K562 (cell line): ENCODE results near the gene XKR3. TPM values are rescaled to one million over a fixed set of nuclear protein-coding genes. Genes with fewer than 3 reads are reported as not detected.

ENCODE experiments used
- ATAC-seq: fragments of 200-7000 bp; cut with Tn5 transposase; 3 replicates; pipeline ENCODE4 v1.9.1; 2020; ENCODE audit warnings: moderate library complexity
- BruUV-seq: library from RNA; stranded (reverse); fragments of 400-500 nt; replicated peaks from 2 replicates; lab custom pipeline; 2021; lab: Mats Ljungman, UMichigan
- CTCF ChIA-PET: fragments of 300-600 bp; formaldehyde crosslinking; extraction: SDS; loops from one replicate; lab custom pipeline; 2021; ENCODE audit warnings: low intra/inter-chr PET ratio; lab: Yijun Ruan, JAX
- POLR2A ChIA-PET: fragments of 300-600, 350-650 bp; sonication (Branson Sonifier 250); formaldehyde crosslinking; extraction: SDS; loops from one replicate; lab custom pipeline; 2021; ENCODE audit warnings: antibody characterized with exemption, inconsistent platforms; lab: Yijun Ruan, JAX
- DNase-seq, 4 experiments: peaks; one replicate each; pipeline versions ENCODE4 v3.0.0 to v3.0.0-alpha.2; 2011 to 2018; ENCODE audit warnings: low spot score in 3 of 4, mixed read lengths in 3 of 4; ENCODE audit errors: extremely low read depth in 1 of 4
- FAIRE-seq: peaks from 2 replicates; lab custom pipeline; 2011; peaks lifted over from hg19 to GRCh38; lab: Jason Lieb, UNC
- H2AFZ ChIP-seq: 2 replicates; pipeline ENCODE4 v1.6.0; 2011; ENCODE audit warnings: low read depth, low read length, control low read depth, inconsistent platforms
- H3K27ac ChIP-seq: fragments of 200-600 bp; 3 replicates; pipeline ENCODE4 v1.8.0; 2011; ENCODE audit warnings: low read depth, mild to moderate bottlenecking, control low read depth, inconsistent platforms, low read length, moderate library complexity, mixed read lengths; ENCODE audit errors: extremely low read depth
- H3K27me3 ChIP-seq, 2 experiments: fragments of 300-600 bp in 1 of 2; 2 replicates in 1 of 2; 3 replicates in 1 of 2; pipeline versions ENCODE4 v1.6.0 to v1.8.0; 2011; ENCODE audit warnings: inconsistent platforms in 2 of 2, low read length in 2 of 2, mild to moderate bottlenecking in 1 of 2, mixed read lengths in 1 of 2, moderate library complexity in 1 of 2; ENCODE audit not compliant: control insufficient read depth in 2 of 2, insufficient read depth in 2 of 2
- H3K36me3 ChIP-seq: fragments of 300-600 bp; 3 replicates; pipeline ENCODE4 v1.8.0; 2011; ENCODE audit warnings: mild to moderate bottlenecking, low read length, inconsistent platforms; ENCODE audit not compliant: control insufficient read depth, insufficient read depth
- H3K4me1 ChIP-seq, 2 experiments: fragments of 200-600 bp in 1 of 2; replicated peaks in 1 of 2; 2 replicates in 1 of 2; 3 replicates in 1 of 2; pipeline versions ENCODE4 v1.5.1 to v1.8.0; 2011; ENCODE audit warnings: inconsistent platforms in 2 of 2, low read length in 2 of 2, mild to moderate bottlenecking in 1 of 2, mixed read lengths in 1 of 2, moderate library complexity in 1 of 2; ENCODE audit not compliant: control insufficient read depth in 2 of 2, insufficient read depth in 2 of 2
- H3K4me2 ChIP-seq: 2 replicates; pipeline ENCODE4 v1.6.1; 2011; ENCODE audit warnings: low read length, control low read depth, inconsistent platforms, mixed read lengths; ENCODE audit not compliant: insufficient read depth
- H3K4me3 ChIP-seq: fragments of 200-600 bp; sonication (generic), shearing (Covaris generic); 2 replicates; pipeline ENCODE4 v1.5.1; 2016; ENCODE audit warnings: control low read depth, inconsistent platforms
- H3K79me2 ChIP-seq: fragments of 200-600 bp; 3 replicates; pipeline ENCODE4 v1.8.0; 2011; ENCODE audit warnings: low read length, inconsistent platforms; ENCODE audit not compliant: control insufficient read depth, insufficient read depth
- H3K9ac ChIP-seq, 2 experiments: 2 replicates each; pipeline versions ENCODE4 v1.6.0 to v1.6.1; 2011; ENCODE audit warnings: low read depth in 2 of 2, low read length in 2 of 2, control low read depth in 1 of 2, inconsistent platforms in 1 of 2, mild to moderate bottlenecking in 1 of 2, mixed read lengths in 1 of 2; ENCODE audit not compliant: insufficient read depth in 1 of 2
- H3K9me1 ChIP-seq: one replicate; pipeline ENCODE4 v1.6.0; 2011; ENCODE audit warnings: inconsistent platforms, mild to moderate bottlenecking, low read length, moderate library complexity; ENCODE audit not compliant: control insufficient read depth, insufficient read depth
- H3K9me3 ChIP-seq: replicated peaks from 2 replicates; pipeline ENCODE4 v1.5.1; 2011; ENCODE audit warnings: low read depth, low read length, inconsistent platforms; ENCODE audit not compliant: control insufficient read depth, insufficient read depth
- H4K20me1 ChIP-seq: replicated peaks from 2 replicates; pipeline ENCODE4 v1.6.1; 2011; ENCODE audit warnings: low read length, inconsistent platforms, mixed read lengths; ENCODE audit not compliant: control insufficient read depth, insufficient read depth
- CEBPB ChIP-seq: fragments of 450-650 bp; IDR thresholded peaks from 2 replicates; pipeline ENCODE4 v1.6.1; 2016; ENCODE audit warnings: missing genetic modification characterization, missing compliant biosample characterization
- CEBPG ChIP-seq, 3 experiments: fragments of 200-800 bp in 1 of 3; sonication (Bioruptor generic) in 1 of 3; sonication (generic) in 1 of 3; formaldehyde crosslinking in 1 of 3; IDR thresholded peaks in 2 of 3; conservative IDR thresholded peaks in 1 of 3; 2 replicates each; pipeline versions ENCODE4 v1.6.1 to v1.8.0; 2016 to 2022; ENCODE audit warnings: missing compliant biosample characterization in 2 of 3, missing genetic modification characterization in 2 of 3, mild to moderate bottlenecking in 1 of 3, missing genetic modification reagents in 1 of 3
- EHMT2 ChIP-seq: fragments of 450-650 bp; IDR thresholded peaks from 2 replicates; pipeline ENCODE4 v1.6.1; 2018; ENCODE audit warnings: antibody characterized with exemption
- ELF4 ChIP-seq: fragments of 450-650 bp; formaldehyde crosslinking; IDR thresholded peaks from 2 replicates; pipeline ENCODE4 v1.4.0; 2022; ENCODE audit warnings: missing genetic modification characterization
- HNRNPL ChIP-seq: fragments of 200-400 bp; formaldehyde crosslinking; IDR thresholded peaks from 2 replicates; pipeline ENCODE4 v1.6.1; 2017; ENCODE audit warnings: low read depth, mild to moderate bottlenecking, low read length
- RBM17 ChIP-seq: fragments of 200-400 bp; formaldehyde crosslinking; IDR thresholded peaks from 2 replicates; pipeline ENCODE4 v1.6.1; 2017; ENCODE audit warnings: low read depth, mild to moderate bottlenecking, low read length, borderline replicate concordance
- in situ Hi-C: fragments of 300-500 bp; cut with MboI; formaldehyde crosslinking; loops from 4 replicates; pipeline ENCODE4 v1.15.0; 2018; ENCODE audit warnings: inconsistent platforms, mixed read lengths
- intact Hi-C: fragments of 100-400 bp; cut with micrococcal nuclease; formaldehyde crosslinking; loops from 2 replicates; pipeline ENCODE4 v1.14.2; 2022
- polyA plus RNA-seq, 8 experiments: library from polyadenylated mRNA; depleted of rRNA in 4 of 8; stranded (reverse) in 5 of 8; unstranded in 3 of 8; fragments of >200 nt; fragmentation: Nextera tagmentation in 2 of 8; fragmentation: Illumina TruSeq in 1 of 8; extraction: Ambion mirVana in 2 of 8; extraction: Trizol in 1 of 8; gene quantifications; 2 replicates each; pipeline versions ENCODE4 v1.2.1 to v1.2.3, GENCODE V29; 2011 to 2014; ENCODE audit warnings: inconsistent platforms in 1 of 8, missing spikeins in 1 of 8
- total RNA-seq, 7 experiments: library from RNA; depleted of rRNA in 6 of 7; stranded (reverse); fragments of >200 nt in 6 of 7; fragmentation: Illumina TruSeq in 2 of 7; extraction: Trizol in 2 of 7; gene quantifications; 2 replicates each; pipeline versions ENCODE4 v1.2.1 to v1.2.3, GENCODE V29; 2011 to 2021; ENCODE audit warnings: low replicate concordance in 1 of 7
- TF ChIP-seq, protein P1 (sequence below): fragments of 450-650 bp; formaldehyde crosslinking; IDR thresholded peaks from 2 replicates; pipeline ENCODE4 v1.4.0; 2022; ENCODE audit warnings: mild to moderate bottlenecking, moderate library complexity
- TF ChIP-seq, protein P2 (sequence below), 2 experiments: fragments of 450-650 bp in 1 of 2; sonication (generic) in 1 of 2; formaldehyde crosslinking in 1 of 2; IDR thresholded peaks in 1 of 2; conservative IDR thresholded peaks in 1 of 2; 2 replicates each; pipeline versions ENCODE4 v1.6.1 to v1.8.1; 2016 to 2023; ENCODE audit warnings: mild to moderate bottlenecking in 2 of 2, moderate library complexity in 2 of 2, inconsistent platforms in 1 of 2, missing genetic modification reagents in 1 of 2

XKR3 gene
- total and polyA plus RNA-seq, 9 of the 15 experiments (the other 6 are each of a cell fraction or from before 2014, with no cell fraction given), result 3.5 to 11.5 (median 7.1) TPM

DNA sequence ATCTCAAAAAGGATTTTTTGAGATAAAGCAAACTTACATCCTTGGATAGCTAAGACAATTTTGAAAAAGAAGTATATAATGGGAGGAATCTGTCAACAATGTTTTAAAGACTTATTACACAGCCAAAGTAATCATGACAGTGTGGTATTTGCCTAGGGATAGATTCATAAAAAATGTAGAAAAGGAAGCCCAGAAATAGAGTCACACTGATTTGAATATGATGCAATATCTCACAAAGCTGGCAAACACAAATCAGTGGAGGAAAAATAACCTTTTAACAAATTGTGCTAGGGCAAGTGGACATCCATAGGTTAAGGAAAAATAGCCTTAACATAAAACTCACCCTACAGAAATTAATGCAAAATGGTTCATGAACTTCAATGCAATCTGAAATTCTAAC lies 6.0 kb downstream of the XKR3 start:
- CTCF ChIA-PET, result no interaction called here
- POLR2A ChIA-PET, result interaction anchor here (1.0 to 1.5 kb wide), 2 partner anchors 9 to 14 kb away, joined by 4 to 6 read pairs; no protein-coding TSS in a partner anchor
- Histone ChIP-seq H3K9ac (no peak overlapping the region), H2AFZ (no peak overlapping the region), H3K9me3 (no peaks in the 10 kb centered on the region; the same call in 1 of the 2 replicates), H3K4me3 (no peak overlapping the region), H3K4me1 (no peaks in the 10 kb centered on the region), H3K9me1 (no peaks in the 10 kb centered on the region), H3K27me3 (no peaks in the 10 kb centered on the region), H3K36me3 (peaks cover 39% of the 10 kb centered on the region), H3K27ac (no peak overlapping the region), H4K20me1 (no peaks in the 10 kb centered on the region), H3K79me2 (0 out of 3 replicates have a peak, but pooled peaks cover 10% of the 10 kb centered on the region), H3K4me2 (no peak overlapping the region)
- no TSS peak for BruUV-seq
- intact Hi-C loops (no loop called here), in situ Hi-C loops (no loop called here)
- TF ChIP-seq, protein P1, sequence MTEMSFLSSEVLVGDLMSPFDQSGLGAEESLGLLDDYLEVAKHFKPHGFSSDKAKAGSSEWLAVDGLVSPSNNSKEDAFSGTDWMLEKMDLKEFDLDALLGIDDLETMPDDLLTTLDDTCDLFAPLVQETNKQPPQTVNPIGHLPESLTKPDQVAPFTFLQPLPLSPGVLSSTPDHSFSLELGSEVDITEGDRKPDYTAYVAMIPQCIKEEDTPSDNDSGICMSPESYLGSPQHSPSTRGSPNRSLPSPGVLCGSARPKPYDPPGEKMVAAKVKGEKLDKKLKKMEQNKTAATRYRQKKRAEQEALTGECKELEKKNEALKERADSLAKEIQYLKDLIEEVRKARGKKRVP (CRISPR knock-in tag), result 0 out of 2 replicates have a peak, but pooled peaks have one; percentile 49
- TF ChIP-seq CEBPB (tag) (peak; percentile 50), EHMT2 (no peak), RBM17 (no peak), ELF4 (CRISPR knock-in tag) (no peak), HNRNPL (no peak), CEBPG (CRISPR knock-in tag; IDR thresholded peaks at IDR 0.05) (no peak), CEBPG (tag; conservative IDR thresholded peaks at IDR 0.05 in 1 of 2, IDR thresholded peaks at IDR 0.05 in 1 of 2) (peak; percentile 39 to 87; a peak in 3 of 4 replicates)
- TF ChIP-seq, protein P2, sequence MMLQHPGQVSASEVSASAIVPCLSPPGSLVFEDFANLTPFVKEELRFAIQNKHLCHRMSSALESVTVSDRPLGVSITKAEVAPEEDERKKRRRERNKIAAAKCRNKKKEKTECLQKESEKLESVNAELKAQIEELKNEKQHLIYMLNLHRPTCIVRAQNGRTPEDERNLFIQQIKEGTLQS (IDR thresholded peaks at IDR 0.05), result peak; percentile 33; the same call in 1 of the 2 replicates
- TF ChIP-seq, protein P2 (CRISPR knock-in tag; conservative IDR thresholded peaks at IDR 0.05), result no peak
- no peak for ATAC-seq
- DNase-seq, result no peak
- no peak for FAIRE-seq
